Prostate gland (tissue), 2 donors: Measurements from ENCODE around the gene MLANA. TPM values are rescaled to one million over a fixed set of nuclear protein-coding genes. Genes with fewer than 3 reads are reported as not detected.

Experiments
- DNase-seq: peaks from one replicate; pipeline ENCODE4 v3.0.0-alpha.2; 2019; ENCODE audit warnings: low spot score
- H3K27ac ChIP-seq, 2 donors: fragments of 200-600 bp; sonication (generic); 2 replicates each; pipeline ENCODE4 v1.5.1; 2017 to 2019
- H3K27me3 ChIP-seq: fragments of 200-600 bp; sonication (generic); replicated peaks from 2 replicates; pipeline ENCODE4 v1.5.1; 2019; ENCODE audit not compliant: insufficient read depth
- H3K36me3 ChIP-seq, 2 donors: fragments of 200-600 bp; sonication (generic); 1 replicate in 1 of 2; 2 replicates in 1 of 2; pipeline versions ENCODE4 v1.5.1 to v1.8.1; 2017 to 2019
- H3K4me1 ChIP-seq: fragments of 200-600 bp; sonication (generic); replicated peaks from 2 replicates; pipeline ENCODE4 v1.5.1; 2019
- H3K4me3 ChIP-seq, 2 donors: fragments of 200-600 bp; sonication (generic); 2 replicates each; pipeline ENCODE4 v1.5.1; 2017 to 2019
- H3K9me3 ChIP-seq: fragments of 200-600 bp; sonication (generic); 2 replicates; pipeline ENCODE4 v1.5.1; 2017
- POLR2A ChIP-seq: fragments of 450-650 bp; IDR thresholded peaks from one replicate; pipeline ENCODE4 v1.6.1; 2016; ENCODE audit warnings: antibody characterized with exemption, mild to moderate bottlenecking
- POLR2AphosphoS5 ChIP-seq: sonication (generic); formaldehyde crosslinking; IDR thresholded peaks from one replicate; pipeline ENCODE4 v1.6.1; 2017; ENCODE audit warnings: antibody characterized with exemption
- WGBS: methylation state at CpG from one replicate; pipeline ENCODE4 v1.1.5; 2018; 5-methylcytosine and 5-hydroxymethylcytosine counted together
- intact Hi-C: fragments of 100-400 bp; cut with DNase I; formaldehyde crosslinking; loops from one replicate; pipeline ENCODE4 v1.14.2; 2022
- total RNA-seq, 2 donors: library from RNA; depleted of rRNA; stranded (reverse); fragments of >200 nt; gene quantifications; one replicate each; pipeline ENCODE4 v1.1.0, GENCODE V29; 2016
- TF ChIP-seq, protein P1 (sequence below), 4 experiments: fragments of 200-600 bp in 2 of 4; fragments of 450-650 bp in 2 of 4; sonication (generic) in 2 of 4; IDR thresholded peaks; 1 replicate in 3 of 4; 2 replicates in 1 of 4; pipeline ENCODE4 v1.5.1; 2016 to 2019; ENCODE audit warnings: antibody characterized with exemption in 4 of 4, mild to moderate bottlenecking in 2 of 4, moderate library complexity in 2 of 4

Gene MLANA
- total RNA-seq, 2 donors from 2014 or later, result not detected

DNA sequence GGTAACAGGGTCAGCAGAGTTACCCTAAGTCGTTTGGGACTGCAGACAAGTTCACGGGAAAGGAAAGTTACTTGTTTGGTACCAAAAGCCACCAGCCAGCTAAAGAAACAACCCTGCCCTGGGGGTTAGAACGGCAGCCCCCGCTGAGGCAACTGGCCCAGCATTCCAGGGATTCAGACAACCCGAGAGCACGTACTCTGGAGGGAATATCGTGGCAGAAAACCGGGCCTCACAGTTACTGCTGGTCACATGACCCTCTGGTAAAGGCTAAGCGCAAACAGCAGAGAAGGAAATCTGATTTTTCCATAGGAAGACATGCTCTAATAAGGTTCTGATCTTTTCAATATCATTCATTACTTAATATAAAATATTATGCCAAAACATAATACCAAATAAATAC, 22.5 kb upstream of the MLANA start:
- Histone ChIP-seq H3K27ac (no peak overlapping the region), H3K27me3 (no peaks in the 10 kb centered on the region), H3K36me3 (no peaks in the 10 kb centered on the region), H3K4me1 (no peaks in the 10 kb centered on the region), H3K9me3 (no peaks in the 10 kb centered on the region), H3K4me3 (no peak overlapping the region)
- DNase-seq, result no peak
- intact Hi-C loops, result no loop called here
- 85% methylated on average over 9 of the region's 9 CpGs for WGBS
- TF ChIP-seq POLR2A, result no peak
- no peak for TF ChIP-seq POLR2AphosphoS5
- TF ChIP-seq, protein P1, sequence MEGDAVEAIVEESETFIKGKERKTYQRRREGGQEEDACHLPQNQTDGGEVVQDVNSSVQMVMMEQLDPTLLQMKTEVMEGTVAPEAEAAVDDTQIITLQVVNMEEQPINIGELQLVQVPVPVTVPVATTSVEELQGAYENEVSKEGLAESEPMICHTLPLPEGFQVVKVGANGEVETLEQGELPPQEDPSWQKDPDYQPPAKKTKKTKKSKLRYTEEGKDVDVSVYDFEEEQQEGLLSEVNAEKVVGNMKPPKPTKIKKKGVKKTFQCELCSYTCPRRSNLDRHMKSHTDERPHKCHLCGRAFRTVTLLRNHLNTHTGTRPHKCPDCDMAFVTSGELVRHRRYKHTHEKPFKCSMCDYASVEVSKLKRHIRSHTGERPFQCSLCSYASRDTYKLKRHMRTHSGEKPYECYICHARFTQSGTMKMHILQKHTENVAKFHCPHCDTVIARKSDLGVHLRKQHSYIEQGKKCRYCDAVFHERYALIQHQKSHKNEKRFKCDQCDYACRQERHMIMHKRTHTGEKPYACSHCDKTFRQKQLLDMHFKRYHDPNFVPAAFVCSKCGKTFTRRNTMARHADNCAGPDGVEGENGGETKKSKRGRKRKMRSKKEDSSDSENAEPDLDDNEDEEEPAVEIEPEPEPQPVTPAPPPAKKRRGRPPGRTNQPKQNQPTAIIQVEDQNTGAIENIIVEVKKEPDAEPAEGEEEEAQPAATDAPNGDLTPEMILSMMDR (IDR thresholded peaks at IDR 0.05), result no peak

DNA sequence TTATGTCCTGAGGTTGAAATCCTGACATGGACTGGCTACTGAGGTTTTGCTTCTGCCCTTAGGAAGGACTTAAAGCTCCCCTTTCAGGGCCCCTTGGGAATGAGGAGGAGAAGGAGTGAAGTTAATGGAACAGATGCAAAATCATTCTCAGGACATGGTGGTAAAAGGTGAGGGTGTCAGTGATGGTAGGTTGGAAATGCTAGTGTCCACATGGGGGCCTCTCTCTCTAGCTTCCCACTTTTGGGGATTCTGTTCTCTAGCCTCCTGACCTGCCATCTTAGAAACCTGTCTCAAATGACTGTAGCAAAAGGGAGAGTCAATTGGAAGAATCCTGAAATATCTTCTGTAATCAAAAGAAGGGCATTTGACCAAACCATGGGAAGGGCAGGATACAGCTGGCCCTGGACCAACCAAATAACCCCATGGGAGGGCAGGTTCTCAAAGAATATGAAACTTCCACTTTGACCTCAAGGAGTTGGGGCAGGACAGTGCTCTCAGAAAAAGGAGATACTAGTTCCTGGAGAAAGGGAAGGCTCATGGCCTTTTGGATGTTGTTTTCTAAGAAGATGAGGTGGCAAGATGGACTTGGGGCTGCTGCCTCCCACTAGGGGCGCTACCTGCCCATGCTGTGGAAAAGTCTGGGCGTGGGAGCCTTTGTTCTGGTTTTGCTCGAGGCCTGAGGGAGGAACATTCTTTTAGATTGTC, 21.2 kb upstream of the MLANA start:
- 88% methylated on average over 3 of the region's 3 CpGs for WGBS
- no peaks in the 10 kb centered on the region for H3K27me3 ChIP-seq
- no peaks in the 10 kb centered on the region for H3K36me3 ChIP-seq
- H3K4me1 ChIP-seq, result no peaks in the 10 kb centered on the region
- H3K4me3 ChIP-seq, result no peak overlapping the region
- DNase-seq, result no peak
- H3K27ac ChIP-seq, result no peak overlapping the region
- TF ChIP-seq POLR2A (no peak), POLR2AphosphoS5 (no peak)
- TF ChIP-seq, protein P1 (IDR thresholded peaks at IDR 0.05), result no peak
- intact Hi-C loops, result no loop called here
- H3K9me3 ChIP-seq, result no peaks in the 10 kb centered on the region

DNA sequence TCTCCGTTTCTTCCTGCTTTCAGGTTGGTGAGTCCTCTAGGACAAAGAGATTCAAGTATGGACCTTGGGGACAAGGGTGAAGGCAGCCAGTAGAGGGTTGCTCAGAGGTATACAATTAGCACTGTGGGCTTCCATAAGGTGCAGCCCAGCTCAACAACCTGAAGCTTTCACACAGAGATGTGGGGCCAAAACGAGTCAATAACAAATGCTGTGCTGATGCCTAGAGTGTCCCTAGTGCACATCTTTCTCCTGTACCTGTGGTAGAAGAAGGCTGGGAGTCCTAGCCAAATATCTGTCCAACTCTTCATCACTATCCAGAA, 20.7 kb upstream of the MLANA start:
- no peak for TF ChIP-seq POLR2A
- Histone ChIP-seq H3K27ac (no peak overlapping the region), H3K36me3 (no peaks in the 10 kb centered on the region), H3K9me3 (no peaks in the 10 kb centered on the region), H3K4me1 (no peaks in the 10 kb centered on the region), H3K27me3 (no peaks in the 10 kb centered on the region), H3K4me3 (no peak overlapping the region)
- 95% methylated on average over 2 of the region's 2 CpGs for WGBS
- no peak for DNase-seq
- intact Hi-C loops, result no loop called here

DNA sequence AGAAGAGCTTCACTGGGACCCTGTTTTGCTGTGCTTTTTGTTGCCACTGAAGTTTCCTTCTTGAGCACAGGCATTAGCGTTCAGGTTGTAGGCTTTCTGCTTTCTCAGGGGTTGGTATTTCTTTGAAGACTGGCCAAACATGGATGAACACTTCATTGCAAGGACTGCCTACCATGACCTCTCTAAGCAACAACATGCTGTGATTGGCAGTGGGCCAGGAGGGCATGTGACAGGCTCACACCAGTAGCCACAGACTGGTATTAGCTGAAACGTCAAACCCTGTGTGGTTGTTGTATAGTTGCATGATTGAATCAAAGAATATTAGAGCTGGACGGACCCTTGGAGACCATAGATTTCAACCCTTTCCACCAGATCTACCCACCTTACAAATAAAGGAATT, 20.0 kb upstream of the MLANA start:
- Histone ChIP-seq H3K36me3 (no peaks in the 10 kb centered on the region), H3K4me3 (no peak overlapping the region), H3K9me3 (no peaks in the 10 kb centered on the region), H3K4me1 (no peaks in the 10 kb centered on the region), H3K27me3 (no peaks in the 10 kb centered on the region), H3K27ac (no peak overlapping the region)
- intact Hi-C loops, result no loop called here
- no peak for DNase-seq
- WGBS, result 81% methylated on average over 3 of the region's 3 CpGs
- no peak for TF ChIP-seq POLR2AphosphoS5
- TF ChIP-seq, protein P1 (IDR thresholded peaks at IDR 0.05), result no peak
- no peak for TF ChIP-seq POLR2A

DNA sequence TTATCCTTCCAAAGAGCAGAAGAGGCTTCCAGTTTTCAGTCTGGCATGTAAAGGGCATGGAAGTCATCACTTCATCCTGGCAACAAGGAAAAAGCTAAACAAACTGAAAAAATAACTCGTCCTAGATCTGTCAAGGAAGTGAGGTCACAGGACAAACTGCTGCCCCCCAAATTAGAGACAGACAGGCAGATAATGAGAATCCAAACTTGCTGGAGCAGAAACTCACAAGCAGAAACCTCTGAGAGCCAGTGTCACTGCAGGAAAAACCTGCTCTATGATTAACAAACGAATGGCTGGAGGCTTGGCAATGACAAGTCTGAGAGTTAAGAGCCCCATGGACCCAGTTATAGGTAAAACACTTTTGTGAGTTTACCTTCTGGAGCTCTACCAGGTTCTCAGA, 18.9 kb upstream of the MLANA start:
- Histone ChIP-seq H3K4me1 (no peaks in the 10 kb centered on the region), H3K9me3 (no peaks in the 10 kb centered on the region), H3K27ac (peak overlapping the region; percentile 53 to 61), H3K36me3 (no peaks in the 10 kb centered on the region), H3K4me3 (no peak overlapping the region), H3K27me3 (no peaks in the 10 kb centered on the region)
- peak; percentile 47 for DNase-seq
- 33% methylated on average over 2 of the region's 2 CpGs for WGBS
- peak; percentile 75 for TF ChIP-seq POLR2AphosphoS5
- TF ChIP-seq, protein P1 (IDR thresholded peaks at IDR 0.05), result no peak
- intact Hi-C loops, result no loop called here
